H1 (cell line): ENCODE data around the gene SERPINH1. TPM values are rescaled to one million over a fixed set of nuclear protein-coding genes. Genes with fewer than 3 reads are reported as not detected.
A peak's percentile ranks its signal among the peaks of the same experiment; 100 is the strongest.

Experiments used
- ATF2 ChIP-seq: IDR thresholded peaks from 2 replicates; pipeline ENCODE4 v1.6.1; 2012; ENCODE audit warnings: low read length, inconsistent platforms
- ATF3 ChIP-seq: IDR thresholded peaks from 2 replicates; pipeline ENCODE4 v1.6.1; 2011; ENCODE audit warnings: low read depth, mild to moderate bottlenecking, low read length; ENCODE audit not compliant: insufficient read depth
- BCL11A ChIP-seq, 2 experiments: IDR thresholded peaks; one replicate each; pipeline ENCODE4 v1.6.1; 2011; ENCODE audit warnings: low read depth in 2 of 2, low read length in 2 of 2, mild to moderate bottlenecking in 2 of 2
- BRCA1 ChIP-seq: IDR thresholded peaks from 2 replicates; pipeline ENCODE4 v1.6.1; 2012; ENCODE audit warnings: low read depth, low read length, improper control_type of control experiment
- CBX8 ChIP-seq: fragments of 300-800, 300-1000 bp; sonication (generic); IDR thresholded peaks from 2 replicates; pipeline ENCODE4 v1.7.1; 2016; ENCODE audit warnings: low read depth, low read length, borderline replicate concordance
- CREB1 ChIP-seq: IDR thresholded peaks from 2 replicates; pipeline ENCODE4 v1.6.1; 2012; ENCODE audit warnings: inconsistent platforms
- CTBP2 ChIP-seq: IDR thresholded peaks from 2 replicates; pipeline ENCODE4 v1.7.0; 2011; ENCODE audit warnings: borderline replicate concordance, mild to moderate bottlenecking, moderate library complexity, mixed read lengths, low read length; ENCODE audit not compliant: insufficient read depth, insufficient read length
- EGR1 ChIP-seq: IDR thresholded peaks from 2 replicates; pipeline ENCODE4 v1.6.1; 2011; ENCODE audit warnings: low read depth, low read length, borderline replicate concordance
- EP300 ChIP-seq, 2 experiments: IDR thresholded peaks; 1 replicate in 1 of 2; 2 replicates in 1 of 2; pipeline ENCODE4 v1.6.1; 2011 to 2012; ENCODE audit warnings: low read depth in 2 of 2, low read length in 2 of 2, mild to moderate bottlenecking in 2 of 2, borderline replicate concordance in 1 of 2, inconsistent platforms in 1 of 2, moderate library complexity in 1 of 2
- FOSL1 ChIP-seq: IDR thresholded peaks from 2 replicates; pipeline ENCODE4 v1.6.1; 2011; ENCODE audit warnings: mild to moderate bottlenecking, low read depth, low read length, moderate library complexity; ENCODE audit not compliant: insufficient read depth
- GTF2F1 ChIP-seq: IDR thresholded peaks from 2 replicates; pipeline ENCODE4 v1.6.1; 2012; ENCODE audit warnings: low read depth, low read length, improper control_type of control experiment, borderline replicate concordance
- JUN ChIP-seq: IDR thresholded peaks from 2 replicates; pipeline ENCODE4 v1.6.1; 2011; ENCODE audit warnings: low read depth, mild to moderate bottlenecking, improper control_type of control experiment, low read length
- JUND ChIP-seq: IDR thresholded peaks from 2 replicates; pipeline ENCODE4 v1.6.1; 2011; ENCODE audit warnings: mild to moderate bottlenecking, improper control_type of control experiment, low read length
- PHF8 ChIP-seq: fragments of 200-600 bp; sonication (generic); conservative IDR thresholded peaks from 2 replicates; pipeline ENCODE4 v1.7.1; 2012; ENCODE audit warnings: low read depth, mild to moderate bottlenecking, inconsistent platforms, low read length, moderate library complexity
- POLR2AphosphoS5 ChIP-seq: IDR thresholded peaks from 2 replicates; pipeline ENCODE4 v1.6.1; 2011; ENCODE audit warnings: low read depth, low read length
- POU5F1 ChIP-seq: IDR thresholded peaks from 2 replicates; pipeline ENCODE4 v1.6.1; 2011; ENCODE audit warnings: low read depth, mild to moderate bottlenecking, low read length, moderate library complexity
- RNF2 ChIP-seq: fragments of 200-900, 300-1000 bp; sonication (generic); IDR thresholded peaks from 2 replicates; pipeline ENCODE4 v1.7.1; 2016; ENCODE audit warnings: borderline replicate concordance, low read depth, mild to moderate bottlenecking, antibody characterized with exemption, low read length; ENCODE audit not compliant: poor library complexity, severe bottlenecking; ENCODE audit errors: missing control alignments
- RXRA ChIP-seq: IDR thresholded peaks from 2 replicates; pipeline ENCODE4 v1.6.1; 2011; ENCODE audit warnings: low read depth, mild to moderate bottlenecking, low read length, moderate library complexity; ENCODE audit not compliant: insufficient read depth
- SIRT6 ChIP-seq: IDR thresholded peaks from one replicate; pipeline ENCODE4 v1.7.1; 2012; ENCODE audit warnings: low read length, inconsistent platforms
- SP2 ChIP-seq: IDR thresholded peaks from 2 replicates; pipeline ENCODE4 v1.6.1; 2012; ENCODE audit warnings: mild to moderate bottlenecking, low read length, inconsistent platforms
- SP4 ChIP-seq: IDR thresholded peaks from 2 replicates; pipeline ENCODE4 v1.6.1; 2012; ENCODE audit warnings: low read length, inconsistent platforms
- TAF7 ChIP-seq: optimal IDR thresholded peaks from 2 replicates; pipeline ENCODE3; 2011; ENCODE audit warnings: low read depth, mild to moderate bottlenecking, inconsistent platforms, low read length, moderate library complexity, borderline replicate concordance
- polyA plus RNA-seq, 7 experiments: library from polyadenylated mRNA; depleted of rRNA in 3 of 7; stranded (reverse) in 5 of 7; unstranded in 2 of 7; fragments of >200 nt in 5 of 7; fragments of 200-250 nt in 2 of 7; gene quantifications; 1 replicate in 5 of 7; 2 replicates in 1 of 7; 4 replicates in 1 of 7; pipeline versions ENCODE4 v1.2.1 to v1.2.3, GENCODE V29; 2011 to 2013; ENCODE audit warnings: missing spikeins in 2 of 7, mixed read lengths in 2 of 7
- total RNA-seq: library from RNA; stranded (reverse); fragmentation: NEBNext Ultra II Directional; extraction: Animal tissue kit (Norgen Biotek cat#: 25700); gene quantifications from 2 replicates; pipeline ENCODE4 v1.2.1, GENCODE V29; 2021

Gene SERPINH1
- total and polyA plus RNA-seq, 2 of the 8 experiments (the other 6 are each of a cell fraction or from before 2014, with no cell fraction given), result 420 to 621 TPM

GRCh38 chr11:75562836-75563484 is 907 bp downstream of the SERPINH1 start (continued):
- no peak for TF ChIP-seq PHF8
- TF ChIP-seq CBX8, result no peak
- TF ChIP-seq JUN, result no peak
- peak in 1 of 2 experiments; percentile 38; a peak in 1 of 3 replicates for TF ChIP-seq EP300 (IDR thresholded peaks at IDR 0.05; ENCODE audit: borderline replicate concordance in 1 of 2, low read depth in 2 of 2, low read length in 2 of 2)
- TF ChIP-seq JUND, result 0 out of 2 replicates have a peak, but pooled peaks have one; percentile 40
- no peak for TF ChIP-seq SP2
- no peak for TF ChIP-seq CTBP2
- TF ChIP-seq TAF7, result peak; percentile 68
- TF ChIP-seq RXRA, result no peak
- no peak for TF ChIP-seq SP4
- TF ChIP-seq SIRT6, result no peak
- no peak for TF ChIP-seq FOSL1
- no peak for TF ChIP-seq ATF3
- TF ChIP-seq ATF2, result peak; percentile 48; the same call in 1 of the 2 replicates
- no peak for TF ChIP-seq RNF2
- no peak for TF ChIP-seq BCL11A (IDR thresholded peaks at IDR 0.05; ENCODE audit: low read depth in 2 of 2, low read length in 2 of 2)
- TF ChIP-seq GTF2F1, result 0 out of 2 replicates have a peak, but pooled peaks have one; percentile 58
- TF ChIP-seq BRCA1, result no peak
- TF ChIP-seq EGR1, result peak; percentile 83
- TF ChIP-seq POU5F1, result no peak
- no peak; the same call in 1 of the 2 replicates for TF ChIP-seq CREB1
- peak; percentile 72 for TF ChIP-seq POLR2AphosphoS5
